Stimulated activated CD8-positive, alpha-beta memory T cell treated with anti-CD3 and anti-CD28 coated beads, Interleukin-15, amount 100 ng/mL, for 48 hours (primary cell): Measurements from ENCODE around the gene PACSIN2.

Source experiments
- DNase-seq, 2 donors: peaks; one replicate each; pipeline ENCODE4 v3.0.0-alpha.2; 2020; ENCODE audit warnings: low read depth in 2 of 2

The PACSIN2 gene

DNA sequence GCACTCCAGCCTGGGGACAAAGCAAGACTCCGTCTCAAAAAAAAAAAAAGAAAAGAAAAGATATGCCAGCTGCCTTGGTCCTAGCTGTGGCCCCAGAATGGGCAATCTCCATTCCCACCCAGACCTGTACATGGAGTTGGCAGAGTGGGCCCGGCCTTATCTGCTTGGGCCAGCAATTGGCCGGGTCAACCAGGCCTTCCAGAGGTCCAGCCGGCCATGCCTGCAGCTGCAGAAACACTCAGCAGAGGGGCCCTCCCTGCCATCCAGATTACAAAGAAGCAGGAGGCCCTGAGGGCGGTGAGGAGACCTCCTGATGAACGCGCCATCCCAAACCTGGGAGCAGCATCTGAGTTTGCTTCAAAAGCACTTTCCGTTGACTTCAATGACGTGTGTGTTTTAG, 131.0 kb downstream of the PACSIN2 start:
- DNase-seq, result no peak

DNA sequence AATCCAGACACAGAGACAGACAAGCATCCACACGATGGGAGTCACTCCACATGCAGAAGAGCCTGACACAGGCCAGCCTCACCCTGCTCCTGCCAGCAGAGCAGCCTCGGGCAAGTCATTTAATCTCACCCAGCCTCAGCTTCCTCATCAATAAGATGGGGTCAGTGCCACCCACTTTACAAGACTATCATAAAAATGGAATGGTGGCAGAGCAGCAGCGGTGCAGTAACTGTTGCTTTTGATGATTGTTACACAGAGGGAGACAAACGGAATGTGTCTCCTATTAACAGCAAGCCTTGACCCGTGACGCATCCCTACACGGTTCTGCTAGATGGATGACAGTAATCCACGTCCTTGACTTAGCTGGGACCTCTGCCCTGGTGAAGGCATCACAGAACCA, 131.8 kb downstream of the PACSIN2 start:
- DNase-seq, result no peak

- no peak for DNase-seq
Measured at GRCh38 chr22:42881982-42882656, 132.8 kb downstream of the PACSIN2 start.

- no peak for DNase-seq
Measured at GRCh38 chr22:42881298-42881697, 133.7 kb downstream of the PACSIN2 start.

DNA sequence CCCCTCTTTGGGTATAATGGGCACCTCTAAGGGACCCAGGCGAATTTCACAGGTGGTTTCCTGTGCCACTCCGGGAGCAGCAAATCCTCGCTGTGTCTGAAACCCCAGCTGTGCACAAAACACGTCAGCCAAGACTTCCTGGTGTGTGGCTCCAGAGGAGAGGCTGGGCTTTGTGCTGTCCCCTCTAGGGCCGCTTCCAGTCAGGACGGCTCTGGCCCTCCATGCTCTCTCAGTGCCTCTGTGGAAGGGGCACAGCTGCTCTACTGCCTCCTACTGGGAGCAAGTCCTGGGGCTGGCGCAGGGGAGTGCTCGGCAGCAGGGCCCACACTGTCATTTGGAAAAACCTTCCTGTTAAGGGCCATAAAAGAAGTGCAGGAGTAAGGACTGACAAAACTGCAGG, 134.1 kb downstream of the PACSIN2 start:
- DNase-seq, result no peak

DNA sequence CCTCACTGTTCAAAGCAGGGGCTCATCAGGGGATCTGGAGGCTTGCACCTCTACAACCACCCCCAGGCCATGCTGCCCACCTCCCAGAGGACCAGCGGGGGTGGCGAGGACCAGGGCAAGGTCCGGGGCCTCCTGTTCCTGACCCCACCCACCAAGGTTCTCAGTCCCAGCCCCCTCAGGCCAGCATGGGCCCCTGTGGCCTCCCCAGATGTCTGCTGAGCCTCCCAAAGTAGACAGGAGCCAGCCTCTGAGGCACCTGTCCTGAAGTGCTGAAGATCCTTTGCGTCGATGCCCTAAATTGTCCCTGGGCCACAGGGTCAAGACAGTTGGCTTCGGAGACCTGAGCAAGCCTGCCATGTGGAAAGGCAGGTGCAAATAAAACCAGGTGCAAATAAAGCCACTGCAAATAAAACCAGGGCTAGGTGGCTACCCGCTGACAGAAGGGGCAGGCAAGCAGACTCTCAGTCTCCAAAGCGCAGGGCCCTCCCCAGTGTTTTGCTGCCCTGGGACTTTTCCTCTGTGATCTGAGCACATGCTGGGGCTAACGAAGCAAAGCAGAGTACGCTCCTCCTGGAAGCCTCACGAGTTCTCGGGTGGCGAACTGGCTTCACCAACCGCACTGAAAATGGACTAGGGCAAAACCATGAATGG, 135.5 kb downstream of the PACSIN2 start:
- no peak for DNase-seq

GRCh38 chr22:42878561-42879305, 136.2 kb downstream of the PACSIN2 start:
- no peak for DNase-seq

- no peak for DNase-seq
Measured at GRCh38 chr22:42877597-42878340, 137.2 kb downstream of the PACSIN2 start.

GRCh38 chr22:42877158-42877557, 137.8 kb downstream of the PACSIN2 start:
- no peak for DNase-seq

DNA sequence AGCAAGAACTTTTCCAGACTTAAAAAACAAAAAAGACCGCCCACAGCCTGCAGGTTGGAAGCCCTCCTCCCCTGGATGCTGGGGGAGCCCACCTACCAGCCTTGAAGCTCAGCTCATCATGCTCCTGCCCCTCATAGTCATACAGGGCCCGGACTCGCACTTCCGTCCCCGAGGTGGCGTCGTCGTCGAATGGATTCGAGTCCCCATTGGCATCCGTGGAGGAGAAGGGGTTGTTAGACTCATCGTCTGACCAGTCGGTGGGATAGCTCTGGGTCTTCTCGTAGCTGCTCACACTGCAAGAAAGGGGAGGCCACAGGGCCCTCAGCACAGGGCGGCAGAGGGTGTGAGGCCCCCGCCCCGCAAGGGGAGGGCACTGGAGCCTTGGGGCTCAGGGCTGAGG, 138.9 kb downstream of the PACSIN2 start:
- no peak for DNase-seq

DNA sequence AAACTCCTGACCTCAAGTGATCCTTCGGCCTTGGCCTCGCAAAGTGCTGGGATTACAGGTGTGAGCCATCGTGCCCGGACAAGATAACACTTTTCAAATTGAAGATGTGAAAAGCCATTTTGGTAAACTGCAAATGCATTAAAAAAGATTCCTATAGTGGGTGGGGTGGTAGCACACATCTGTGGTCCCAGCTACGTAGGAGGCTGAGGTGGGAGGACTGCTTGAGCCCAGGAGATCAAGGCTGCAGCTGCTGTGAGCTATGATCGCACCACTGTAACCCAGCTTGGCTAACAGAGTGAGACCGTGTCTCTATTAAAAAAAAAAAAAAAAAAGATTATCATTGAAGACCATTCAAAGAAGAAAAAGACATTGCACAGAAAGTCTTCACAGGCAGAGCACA, 140.9 kb downstream of the PACSIN2 start:
- no peak for DNase-seq

GRCh38 chr22:42873356-42873755, 141.6 kb downstream of the PACSIN2 start:
- no peak for DNase-seq

- DNase-seq, result no peak
Measured at GRCh38 chr22:42872821-42873220, 142.1 kb downstream of the PACSIN2 start.

- no peak for DNase-seq
Measured at GRCh38 chr22:42871146-42872050, 143.6 kb downstream of the PACSIN2 start.

DNA sequence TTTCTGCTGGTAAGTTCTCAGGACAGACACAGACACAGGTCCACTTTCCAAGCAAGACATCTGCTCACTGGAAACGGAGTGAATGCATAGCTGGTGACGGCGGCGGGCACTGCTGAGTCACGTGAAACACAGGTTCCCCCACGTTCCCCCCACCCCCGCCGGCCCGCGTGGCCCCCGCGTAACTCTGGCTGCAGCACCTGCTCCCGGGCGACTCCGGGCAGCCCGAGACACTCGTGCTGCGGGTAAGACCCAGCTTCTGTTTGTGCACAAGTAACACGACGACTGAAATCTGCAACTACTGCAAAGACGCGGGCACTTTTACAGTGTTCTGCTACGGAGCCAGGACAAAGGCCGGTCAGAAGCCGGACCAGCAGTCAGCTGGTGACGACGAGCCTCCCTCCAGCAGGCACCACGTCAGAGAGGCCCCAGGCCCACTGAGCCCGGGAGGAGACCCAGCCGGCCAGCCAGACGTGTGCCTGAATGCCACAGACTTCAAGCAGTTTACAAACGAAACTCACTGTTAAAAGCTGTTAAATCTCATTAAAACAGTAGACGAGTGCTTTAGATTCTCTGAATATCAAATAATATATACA, 145.0 kb downstream of the PACSIN2 start:
- no peak for DNase-seq

DNA sequence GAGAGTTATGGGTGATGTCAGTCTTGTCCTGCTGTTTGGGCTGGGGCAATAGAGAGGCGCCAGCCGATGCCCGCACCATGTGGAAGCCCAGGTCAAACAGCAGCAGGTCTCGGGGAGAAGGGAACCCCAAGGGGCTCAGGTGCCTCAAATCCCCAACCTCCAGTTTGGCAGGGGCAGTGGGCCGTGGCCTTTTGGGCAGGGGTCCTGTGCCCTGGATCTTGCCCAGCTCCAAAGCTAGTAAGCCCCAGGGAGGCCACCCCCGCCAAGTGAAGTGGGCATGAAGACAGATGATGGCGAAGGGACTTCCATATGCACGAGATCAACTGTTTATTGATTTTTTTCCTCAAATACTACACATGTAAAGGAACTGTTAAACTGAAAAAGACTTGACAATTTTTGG, 145.5 kb downstream of the PACSIN2 start:
- DNase-seq, result no peak

DNA sequence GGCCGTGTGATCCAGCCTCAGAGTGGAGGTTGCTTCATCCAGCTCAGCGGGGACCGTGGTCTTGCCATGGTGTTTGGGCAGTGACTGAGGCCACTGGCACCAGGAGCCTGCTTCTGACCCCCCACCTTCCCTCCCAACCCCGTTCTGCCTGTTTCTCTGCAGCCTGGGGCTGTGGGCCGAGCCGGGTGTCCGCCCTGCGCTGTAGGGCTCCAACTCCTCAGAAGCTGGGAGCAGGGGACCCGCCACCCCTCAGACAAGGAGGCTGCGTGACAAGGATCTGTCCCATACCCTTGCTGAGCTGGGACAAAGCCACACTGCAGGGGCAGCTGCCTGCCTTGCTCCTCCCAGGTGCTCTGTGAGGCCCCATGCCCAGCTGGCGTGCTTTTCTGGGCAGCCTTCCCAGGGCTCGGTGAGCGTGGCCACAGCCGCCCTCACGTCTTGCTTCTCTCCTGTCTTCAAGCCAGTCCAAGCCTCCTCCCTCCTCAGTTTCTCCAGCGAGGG, 146.1 kb downstream of the PACSIN2 start:
- DNase-seq, result no peak

DNA sequence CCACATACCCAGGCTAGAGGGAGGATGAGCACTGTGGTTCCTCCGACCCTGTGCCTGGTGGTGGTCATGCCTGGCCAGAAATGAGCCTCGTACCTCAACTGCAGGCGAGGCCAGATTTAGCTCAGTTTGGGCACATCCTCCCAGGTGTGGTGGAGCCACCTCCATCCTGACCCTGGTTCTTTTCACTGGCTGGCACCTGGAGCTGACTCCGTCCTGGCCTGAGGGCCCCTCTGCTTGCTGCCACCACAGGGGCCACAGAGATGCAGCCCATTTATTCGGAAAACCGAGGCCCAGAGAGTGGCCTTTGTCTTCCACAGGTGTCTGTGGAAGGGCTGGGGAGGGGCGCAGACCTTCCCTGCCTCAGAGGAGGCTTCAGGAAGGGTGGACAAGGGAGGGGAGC, 148.8 kb downstream of the PACSIN2 start:
- DNase-seq, result no peak

DNA sequence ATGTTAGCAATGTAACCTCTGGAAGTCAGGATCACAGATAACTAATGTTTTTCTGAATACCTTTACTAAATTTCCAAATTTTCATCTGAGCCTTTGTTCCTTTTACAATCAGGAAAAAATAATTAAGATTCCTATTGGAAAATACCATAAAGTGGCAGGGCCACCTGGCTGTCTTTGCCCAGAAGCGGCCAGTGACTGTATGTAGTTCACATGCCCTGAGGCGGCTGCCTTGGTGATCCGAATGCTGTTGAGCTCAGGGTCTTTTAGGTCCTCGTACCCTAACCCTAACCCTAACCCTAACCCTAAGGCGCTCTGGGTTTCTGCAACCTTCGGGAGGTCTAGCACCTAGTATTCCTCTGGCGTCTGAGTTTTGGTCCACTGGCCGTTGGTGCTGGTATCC, 149.4 kb downstream of the PACSIN2 start:
- DNase-seq, result no peak

DNA sequence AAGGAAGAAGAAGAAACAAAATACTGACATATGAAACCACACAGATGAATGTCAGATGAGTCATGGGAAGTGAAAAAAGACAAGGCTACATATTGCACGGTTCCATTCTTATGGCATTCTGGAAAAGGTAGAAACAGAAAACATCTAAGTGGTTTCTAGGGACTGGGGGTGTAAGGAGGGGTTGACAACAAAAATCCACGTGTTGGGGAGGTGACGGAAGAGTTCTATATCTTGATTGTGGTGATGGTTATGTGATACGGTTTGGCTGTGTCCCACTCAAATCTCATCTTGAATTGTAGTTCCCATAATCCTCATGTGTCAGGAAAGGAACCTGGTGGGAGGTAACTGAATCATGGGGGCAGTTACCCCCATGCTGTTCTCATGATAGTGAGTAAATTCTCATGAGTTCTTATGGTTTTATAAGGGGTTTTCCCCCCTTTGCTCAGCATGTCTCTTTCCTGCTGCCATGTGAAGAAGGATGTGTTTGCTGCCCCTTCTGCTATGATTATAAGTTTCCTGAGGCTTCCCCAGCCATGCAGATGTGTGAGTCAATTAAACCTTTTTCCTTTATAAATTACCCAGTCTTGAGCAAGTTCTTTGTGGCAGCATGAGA, 151.5 kb downstream of the PACSIN2 start:
- DNase-seq, result peak; percentile 20 to 53
